Measurements from ENCODE around the gene FAM234B. TPM values are rescaled to one million over a fixed set of nuclear protein-coding genes. Genes with fewer than 3 reads are reported as not detected.

The FAM234B gene
- total RNA-seq, 1 experiment from 2014 or later, result 25.9 TPM

DNA sequence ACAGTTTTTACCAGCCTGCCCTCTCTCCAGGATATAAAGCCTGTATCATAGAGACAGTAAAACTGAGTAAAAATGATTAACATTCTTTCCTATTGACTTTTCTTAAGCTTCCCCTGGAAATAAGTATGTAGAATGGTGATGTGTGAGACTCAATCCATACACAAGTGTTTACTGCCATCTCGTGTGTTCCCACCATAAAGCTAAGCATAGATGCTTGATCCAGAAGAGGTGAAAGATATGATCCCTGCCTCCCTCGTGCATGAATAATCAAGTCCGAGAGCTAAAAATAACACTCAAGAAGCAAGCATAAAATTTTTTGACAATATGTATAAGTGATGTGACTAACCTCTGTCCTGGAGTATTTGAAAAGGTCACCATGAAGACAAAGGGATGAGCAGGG is 76.2 kb downstream of the FAM234B start:
- POLR2A ChIA-PET, result no interaction called here
- no peak for TF ChIP-seq ZNF512 (CRISPR knock-in tag; IDR thresholded peaks at IDR 0.05; ENCODE audit: borderline replicate concordance)
- TF ChIP-seq NFYB (CRISPR knock-in tag; conservative IDR thresholded peaks at IDR 0.05; ENCODE audit: low read depth), result no peak
- TF ChIP-seq NR1H2 (CRISPR knock-in tag; IDR thresholded peaks at IDR 0.05), result no peak
- TF ChIP-seq NR2C2 (CRISPR knock-in tag; IDR thresholded peaks at IDR 0.05), result no peak
- TF ChIP-seq, protein P1, sequence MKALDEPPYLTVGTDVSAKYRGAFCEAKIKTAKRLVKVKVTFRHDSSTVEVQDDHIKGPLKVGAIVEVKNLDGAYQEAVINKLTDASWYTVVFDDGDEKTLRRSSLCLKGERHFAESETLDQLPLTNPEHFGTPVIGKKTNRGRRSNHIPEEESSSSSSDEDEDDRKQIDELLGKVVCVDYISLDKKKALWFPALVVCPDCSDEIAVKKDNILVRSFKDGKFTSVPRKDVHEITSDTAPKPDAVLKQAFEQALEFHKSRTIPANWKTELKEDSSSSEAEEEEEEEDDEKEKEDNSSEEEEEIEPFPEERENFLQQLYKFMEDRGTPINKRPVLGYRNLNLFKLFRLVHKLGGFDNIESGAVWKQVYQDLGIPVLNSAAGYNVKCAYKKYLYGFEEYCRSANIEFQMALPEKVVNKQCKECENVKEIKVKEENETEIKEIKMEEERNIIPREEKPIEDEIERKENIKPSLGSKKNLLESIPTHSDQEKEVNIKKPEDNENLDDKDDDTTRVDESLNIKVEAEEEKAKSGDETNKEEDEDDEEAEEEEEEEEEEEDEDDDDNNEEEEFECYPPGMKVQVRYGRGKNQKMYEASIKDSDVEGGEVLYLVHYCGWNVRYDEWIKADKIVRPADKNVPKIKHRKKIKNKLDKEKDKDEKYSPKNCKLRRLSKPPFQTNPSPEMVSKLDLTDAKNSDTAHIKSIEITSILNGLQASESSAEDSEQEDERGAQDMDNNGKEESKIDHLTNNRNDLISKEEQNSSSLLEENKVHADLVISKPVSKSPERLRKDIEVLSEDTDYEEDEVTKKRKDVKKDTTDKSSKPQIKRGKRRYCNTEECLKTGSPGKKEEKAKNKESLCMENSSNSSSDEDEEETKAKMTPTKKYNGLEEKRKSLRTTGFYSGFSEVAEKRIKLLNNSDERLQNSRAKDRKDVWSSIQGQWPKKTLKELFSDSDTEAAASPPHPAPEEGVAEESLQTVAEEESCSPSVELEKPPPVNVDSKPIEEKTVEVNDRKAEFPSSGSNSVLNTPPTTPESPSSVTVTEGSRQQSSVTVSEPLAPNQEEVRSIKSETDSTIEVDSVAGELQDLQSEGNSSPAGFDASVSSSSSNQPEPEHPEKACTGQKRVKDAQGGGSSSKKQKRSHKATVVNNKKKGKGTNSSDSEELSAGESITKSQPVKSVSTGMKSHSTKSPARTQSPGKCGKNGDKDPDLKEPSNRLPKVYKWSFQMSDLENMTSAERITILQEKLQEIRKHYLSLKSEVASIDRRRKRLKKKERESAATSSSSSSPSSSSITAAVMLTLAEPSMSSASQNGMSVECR (CRISPR knock-in tag; IDR thresholded peaks at IDR 0.05; ENCODE audit: borderline replicate concordance), result no peak
- no peak for TF ChIP-seq SMAD4 (CRISPR knock-in tag; IDR thresholded peaks at IDR 0.05)
- no peak for TF ChIP-seq PRDM15 (CRISPR knock-in tag; IDR thresholded peaks at IDR 0.05)
- no peak for TF ChIP-seq NFATC4 (CRISPR knock-in tag; IDR thresholded peaks at IDR 0.05)
- TF ChIP-seq ZBTB21 (CRISPR knock-in tag; IDR thresholded peaks at IDR 0.05; ENCODE audit: borderline replicate concordance), result no peak
- no peak for TF ChIP-seq ZNF396 (CRISPR knock-in tag; IDR thresholded peaks at IDR 0.05; ENCODE audit: borderline replicate concordance)
- CTCF ChIA-PET, result interaction anchor here (0.6 kb wide), 1 partner anchor 201 kb away, joined by 3 read pairs; no protein-coding TSS in a partner anchor
- ATAC-seq (no peak), DNase-seq (ENCODE audit: low spot score) (no peak)
- no peaks in the 10 kb centered on the region for H3K9me3 Mint-ChIP-seq
- H3K27ac Mint-ChIP-seq, result no peak overlapping the region
- H3K4me1 Mint-ChIP-seq, result peaks cover 28% of the 10 kb centered on the region
- H3K27me3 Mint-ChIP-seq (ENCODE audit: low read depth), result no peaks in the 10 kb centered on the region
- no peaks in the 10 kb centered on the region for H3K36me3 Mint-ChIP-seq
- no peak overlapping the region for H3K4me3 Mint-ChIP-seq

- ATAC-seq (no peak), DNase-seq (ENCODE audit: low spot score) (no peak)
- Mint-ChIP-seq H3K9me3 (no peaks in the 10 kb centered on the region), H3K27ac (no peak overlapping the region), H3K4me3 (no peak overlapping the region), H3K27me3 (ENCODE audit: low read depth) (no peaks in the 10 kb centered on the region), H3K36me3 (no peaks in the 10 kb centered on the region), H3K4me1 (peaks cover 19% of the 10 kb centered on the region)
- CTCF ChIA-PET, result no interaction called here
- POLR2A ChIA-PET, result no interaction called here
- TF ChIP-seq TCF7 (CRISPR knock-in tag; IDR thresholded peaks at IDR 0.05; ENCODE audit: low read depth) (no peak), KAT7 (CRISPR knock-in tag; IDR thresholded peaks at IDR 0.05; ENCODE audit: borderline replicate concordance) (no peak), ZNF532 (CRISPR knock-in tag; IDR thresholded peaks at IDR 0.05; ENCODE audit: borderline replicate concordance) (no peak), MXD4 (CRISPR knock-in tag; IDR thresholded peaks at IDR 0.05; ENCODE audit: borderline replicate concordance) (no peak), E2F5 (CRISPR knock-in tag; IDR thresholded peaks at IDR 0.05) (no peak), CREB1 (CRISPR knock-in tag; IDR thresholded peaks at IDR 0.05) (no peak), PRRX2 (CRISPR knock-in tag; IDR thresholded peaks at IDR 0.05) (no peak), FOXK1 (CRISPR knock-in tag; IDR thresholded peaks at IDR 0.05) (no peak)
- TF ChIP-seq, protein P2, sequence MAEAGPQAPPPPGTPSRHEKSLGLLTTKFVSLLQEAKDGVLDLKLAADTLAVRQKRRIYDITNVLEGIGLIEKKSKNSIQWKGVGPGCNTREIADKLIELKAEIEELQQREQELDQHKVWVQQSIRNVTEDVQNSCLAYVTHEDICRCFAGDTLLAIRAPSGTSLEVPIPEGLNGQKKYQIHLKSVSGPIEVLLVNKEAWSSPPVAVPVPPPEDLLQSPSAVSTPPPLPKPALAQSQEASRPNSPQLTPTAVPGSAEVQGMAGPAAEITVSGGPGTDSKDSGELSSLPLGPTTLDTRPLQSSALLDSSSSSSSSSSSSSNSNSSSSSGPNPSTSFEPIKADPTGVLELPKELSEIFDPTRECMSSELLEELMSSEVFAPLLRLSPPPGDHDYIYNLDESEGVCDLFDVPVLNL (CRISPR knock-in tag; IDR thresholded peaks at IDR 0.05; ENCODE audit: borderline replicate concordance, low read depth), result no peak
These were observed 77.4 kb downstream of the FAM234B start for GRCh38 chr12:13121568-13121967.

All from WTC11 (cell line).